AG04450 (cell line): ENCODE data around the gene OPHN1. TPM values are rescaled to one million over a fixed set of nuclear protein-coding genes. Genes with fewer than 3 reads are reported as not detected.
A peak's percentile ranks its signal among the peaks of the same experiment; 100 is the strongest.
"Not testable (repeated sequence)": the region's sequence is repeated elsewhere in the genome, so short reads cannot be mapped to it uniquely, and the experiment has no call there.

Source experiments
- CTCF ChIA-PET: fragments of 300-600, 350-600 bp; formaldehyde crosslinking; extraction: SDS; loops from one replicate; lab custom pipeline; 2022; ENCODE audit warnings: antibody characterized with exemption, inconsistent platforms; lab: Charles Lee
- POLR2A ChIA-PET: fragments of 350-600 bp; formaldehyde crosslinking; extraction: SDS; loops from one replicate; lab custom pipeline; 2021; ENCODE audit warnings: antibody characterized with exemption, inconsistent platforms; lab: Yijun Ruan, JAX
- DNase-seq: peaks from one replicate; pipeline ENCODE4 v3.0.0-alpha.2; 2011; ENCODE audit warnings: low read depth, low spot score
- H3K27ac ChIP-seq: one replicate; pipeline ENCODE4 v1.5.1; 2012; ENCODE audit warnings: low read depth, low read length, control low read depth
- H3K27me3 ChIP-seq: one replicate; pipeline ENCODE4 v1.6.0; 2012; ENCODE audit warnings: low read length; ENCODE audit not compliant: control insufficient read depth, insufficient read depth
- H3K4me3 ChIP-seq: 2 replicates; pipeline ENCODE4 v1.5.1; 2011; ENCODE audit warnings: mild to moderate bottlenecking, low read depth, low read length, control low read depth
- H3K9me3 ChIP-seq: 2 replicates; pipeline ENCODE4 v1.5.1; 2012; ENCODE audit warnings: low read length; ENCODE audit not compliant: control insufficient read depth, insufficient read depth
- polyA plus RNA-seq: library from polyadenylated mRNA; depleted of rRNA; stranded (reverse); fragments of >200 nt; gene quantifications from 2 replicates; pipeline ENCODE4 v1.2.3, GENCODE V29; 2011
- TF ChIP-seq, protein P1 (sequence below): IDR thresholded peaks from 2 replicates; pipeline ENCODE4 v1.5.1; 2011; ENCODE audit warnings: low read depth, low read length, control low read depth, inconsistent platforms

Gene OPHN1
- polyA plus RNA-seq, 1 experiment, result 6.7 TPM

- no peak overlapping the region for H3K4me3 ChIP-seq
- ChIA-PET POLR2A (no interaction called here), CTCF (no interaction called here)
- H3K27ac ChIP-seq, result no peak overlapping the region
- no peaks in the 10 kb centered on the region for H3K27me3 ChIP-seq
- no peaks in the 10 kb centered on the region for H3K9me3 ChIP-seq
- TF ChIP-seq, protein P1, sequence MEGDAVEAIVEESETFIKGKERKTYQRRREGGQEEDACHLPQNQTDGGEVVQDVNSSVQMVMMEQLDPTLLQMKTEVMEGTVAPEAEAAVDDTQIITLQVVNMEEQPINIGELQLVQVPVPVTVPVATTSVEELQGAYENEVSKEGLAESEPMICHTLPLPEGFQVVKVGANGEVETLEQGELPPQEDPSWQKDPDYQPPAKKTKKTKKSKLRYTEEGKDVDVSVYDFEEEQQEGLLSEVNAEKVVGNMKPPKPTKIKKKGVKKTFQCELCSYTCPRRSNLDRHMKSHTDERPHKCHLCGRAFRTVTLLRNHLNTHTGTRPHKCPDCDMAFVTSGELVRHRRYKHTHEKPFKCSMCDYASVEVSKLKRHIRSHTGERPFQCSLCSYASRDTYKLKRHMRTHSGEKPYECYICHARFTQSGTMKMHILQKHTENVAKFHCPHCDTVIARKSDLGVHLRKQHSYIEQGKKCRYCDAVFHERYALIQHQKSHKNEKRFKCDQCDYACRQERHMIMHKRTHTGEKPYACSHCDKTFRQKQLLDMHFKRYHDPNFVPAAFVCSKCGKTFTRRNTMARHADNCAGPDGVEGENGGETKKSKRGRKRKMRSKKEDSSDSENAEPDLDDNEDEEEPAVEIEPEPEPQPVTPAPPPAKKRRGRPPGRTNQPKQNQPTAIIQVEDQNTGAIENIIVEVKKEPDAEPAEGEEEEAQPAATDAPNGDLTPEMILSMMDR, result no peak
- no peak for DNase-seq
Observed at GRCh38 chrX:68354879-68355628, 78.2 kb downstream of the OPHN1 start.

DNA sequence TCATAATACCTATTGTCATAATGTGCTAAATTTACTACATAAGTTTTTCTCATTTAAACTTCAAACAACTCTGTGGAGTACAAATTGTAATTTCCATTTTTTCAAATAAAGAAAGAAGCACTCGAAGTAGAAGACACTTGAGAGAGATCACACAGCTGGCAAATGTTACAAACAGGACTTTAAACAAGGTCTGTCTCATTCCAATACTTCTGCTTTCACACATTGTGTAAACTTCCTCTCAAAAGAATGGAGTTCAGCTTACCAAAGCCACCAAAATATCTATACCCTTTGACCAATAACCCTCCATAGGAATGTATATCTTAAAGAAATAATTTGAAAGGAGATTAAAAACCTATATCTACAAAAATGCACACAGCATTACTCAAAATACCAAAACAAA is 88.3 kb downstream of the OPHN1 start:
- Histone ChIP-seq H3K4me3 (no peak overlapping the region), H3K27me3 (no peaks in the 10 kb centered on the region), H3K27ac (no peak overlapping the region), H3K9me3 (no peaks in the 10 kb centered on the region)
- TF ChIP-seq, protein P1, result no peak
- CTCF ChIA-PET, result no interaction called here
- peak; percentile 10 for DNase-seq
- POLR2A ChIA-PET, result no interaction called here

GRCh38 chrX:68343551-68343950 is 89.7 kb downstream of the OPHN1 start:
- TF ChIP-seq, protein P1, result no peak
- ChIA-PET CTCF (no interaction called here), POLR2A (interaction anchor here (0.6 kb wide), 1 partner anchor 31 kb away, joined by 5 read pairs; no protein-coding TSS in a partner anchor)
- Histone ChIP-seq H3K9me3 (no peaks in the 10 kb centered on the region), H3K4me3 (no peak overlapping the region), H3K27me3 (no peaks in the 10 kb centered on the region), H3K27ac (no peak overlapping the region)
- peak; percentile 3 for DNase-seq

DNA sequence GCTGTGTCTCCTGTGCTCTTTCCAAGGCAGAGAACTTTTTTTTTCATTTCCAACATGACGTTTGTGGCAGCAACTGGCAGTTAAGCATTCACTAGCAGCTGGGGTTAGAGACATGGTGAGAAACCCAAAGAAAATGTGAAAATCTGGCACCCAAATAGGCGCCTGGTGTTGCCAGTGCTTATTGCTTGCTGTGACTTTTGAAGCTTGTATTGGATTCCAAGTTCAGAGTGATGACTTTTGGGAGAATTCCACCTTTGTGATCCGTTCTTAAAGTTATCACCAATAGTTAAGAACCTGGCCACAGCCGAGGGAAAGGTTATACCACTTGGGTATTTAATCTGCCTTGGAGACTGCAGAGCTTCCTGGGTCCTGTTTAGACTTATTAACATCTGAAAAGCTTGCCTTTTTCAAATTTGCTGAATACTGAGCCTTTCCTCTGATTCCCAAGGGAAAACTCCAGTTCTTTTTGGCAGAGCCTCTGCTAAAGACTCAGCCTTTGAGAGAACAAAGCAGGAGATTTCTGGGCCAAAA is 101.0 kb downstream of the OPHN1 start:
- H3K4me3 ChIP-seq, result no peak overlapping the region
- TF ChIP-seq, protein P1, result no peak
- H3K27me3 ChIP-seq, result no peaks in the 10 kb centered on the region
- CTCF ChIA-PET, result no interaction called here
- no peak overlapping the region for H3K27ac ChIP-seq
- POLR2A ChIA-PET, result interaction anchor here (0.7 kb wide), 1 partner anchor 18 kb away, joined by 12 read pairs; no protein-coding TSS in a partner anchor
- DNase-seq, result no peak
- H3K9me3 ChIP-seq, result no peaks in the 10 kb centered on the region

DNA sequence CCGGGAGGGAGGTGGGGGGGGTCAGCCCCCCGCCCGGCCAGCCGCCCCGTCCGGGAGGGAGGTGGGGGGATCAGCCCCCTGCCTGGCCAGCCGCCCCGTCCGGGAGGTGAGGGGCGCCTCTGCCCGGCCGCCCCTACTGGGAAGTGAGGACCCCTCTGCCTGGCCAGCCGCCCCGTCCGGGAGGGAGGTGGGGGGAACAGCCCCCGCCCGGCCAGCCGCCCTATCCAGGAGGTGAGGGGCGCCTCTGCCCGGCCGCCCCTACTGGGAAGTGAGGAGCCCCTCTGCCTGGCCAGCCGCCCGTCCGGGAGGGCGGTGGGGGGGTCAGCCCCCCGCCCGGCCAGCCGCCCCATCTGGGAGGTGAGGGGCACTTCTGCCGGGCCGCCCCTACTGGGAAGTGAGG is 106.5 kb downstream of the OPHN1 start:
- CTCF ChIA-PET, H3K4me3 ChIP-seq, POLR2A ChIA-PET, H3K9me3 ChIP-seq, DNase-seq, H3K27me3 ChIP-seq, H3K27ac ChIP-seq: not testable (repeated sequence)
